T-helper 22 cell (primary cell): ENCODE measurements around the gene MBP.

Experiments used
- DNase-seq: peaks from one replicate; pipeline ENCODE4 v3.0.0-alpha.2; 2020; ENCODE audit warnings: low read depth

Gene MBP

GRCh38 chr18:77065221-77065981 lies 67.2 kb downstream of the MBP start:
- peak; percentile 77 for DNase-seq

GRCh38 chr18:77063260-77063659 lies 69.3 kb downstream of the MBP start:
- DNase-seq = peak; percentile 80

- DNase-seq = peak; percentile 78
Measured at GRCh38 chr18:77062518-77063003, 70.0 kb downstream of the MBP start.

- no peak for DNase-seq
Measured at GRCh38 chr18:77061946-77062517, 70.6 kb downstream of the MBP start.

- no peak for DNase-seq
Measured at GRCh38 chr18:77061281-77061945, 71.2 kb downstream of the MBP start.

GRCh38 chr18:77060151-77060550 lies 72.4 kb downstream of the MBP start:
- no peak for DNase-seq

GRCh38 chr18:77059294-77059916 lies 73.2 kb downstream of the MBP start:
- no peak for DNase-seq

GRCh38 chr18:77058290-77058835 lies 74.2 kb downstream of the MBP start:
- DNase-seq = no peak

- no peak for DNase-seq
Measured at GRCh38 chr18:77057006-77057395, 75.6 kb downstream of the MBP start.

- DNase-seq = no peak
Measured at GRCh38 chr18:77056344-77057005, 76.1 kb downstream of the MBP start.

GRCh38 chr18:77055429-77056300 lies 76.9 kb downstream of the MBP start:
- DNase-seq = no peak

- DNase-seq = peak; percentile 71
Measured at GRCh38 chr18:77054606-77055428, 77.8 kb downstream of the MBP start.

GRCh38 chr18:77054288-77054605 lies 78.3 kb downstream of the MBP start:
- no peak for DNase-seq

- DNase-seq = no peak
Measured at GRCh38 chr18:77053616-77054287, 78.8 kb downstream of the MBP start.

GRCh38 chr18:77052983-77053309 lies 79.6 kb downstream of the MBP start:
- no peak for DNase-seq

GRCh38 chr18:77052297-77052982 lies 80.1 kb downstream of the MBP start:
- no peak for DNase-seq

GRCh38 chr18:77051581-77052296 lies 80.8 kb downstream of the MBP start:
- no peak for DNase-seq

- no peak for DNase-seq
Measured at GRCh38 chr18:77049938-77050337, 82.6 kb downstream of the MBP start.
